HG02885 (cell line): Measurements from ENCODE around the gene TMEM234.

Source experiments
- ATAC-seq: cut with Tn5 transposase; IDR thresholded peaks from one replicate; pipeline ENCODE4 v1.9.1; 2021; ENCODE audit warnings: mild to moderate bottlenecking; ENCODE audit not compliant: unreplicated experiment, poor library complexity

TMEM234 gene

GRCh38 chr1:32180186-32181060 is 41.7 kb downstream of the TMEM234 start:
- ATAC-seq: no peak

DNA sequence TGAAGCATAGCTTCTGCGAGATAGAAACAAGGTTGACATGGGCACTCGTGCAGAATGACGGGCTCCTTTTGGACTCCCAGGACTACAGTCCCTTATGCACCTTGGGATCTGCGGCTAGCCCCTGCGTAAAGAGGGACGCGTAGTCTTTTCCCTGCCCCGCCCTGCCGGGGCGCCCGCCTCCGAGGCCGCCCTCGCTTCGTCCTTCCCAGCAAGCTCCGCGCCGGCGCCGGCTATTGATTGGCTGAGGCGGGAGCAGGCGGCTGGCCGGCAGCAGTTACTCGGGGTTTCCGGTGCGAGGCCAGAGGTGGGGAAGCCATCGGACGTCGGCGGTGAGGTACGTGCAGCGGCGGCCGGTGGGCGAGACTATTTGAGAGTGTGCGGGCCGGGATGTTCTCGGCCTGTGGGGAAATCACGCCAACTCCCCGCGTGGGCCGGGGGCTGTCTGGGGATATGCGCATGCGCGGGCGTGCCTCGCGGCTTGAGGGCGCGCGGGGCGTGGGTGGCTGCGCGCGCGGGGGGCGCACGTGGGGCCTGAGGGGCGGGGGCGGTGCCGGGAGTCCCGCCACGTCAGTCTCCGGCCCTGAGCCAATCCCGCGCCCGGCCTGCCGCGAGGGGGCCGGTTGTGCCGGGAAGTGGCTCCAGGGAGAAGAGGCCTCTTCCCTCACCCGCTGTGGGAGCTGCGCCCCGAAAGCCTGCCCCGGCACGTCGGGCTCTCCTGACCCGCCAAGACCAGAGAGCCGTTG is 42.5 kb downstream of the TMEM234 start, which contains the start of gene TXLNA:
Gene TXLNA (plus strand): TSS at position 233 of the 743 bp plus-strand sequence. CDS start 671 bp downstream, outside the sequence.
- peak; percentile 82 for ATAC-seq

DNA sequence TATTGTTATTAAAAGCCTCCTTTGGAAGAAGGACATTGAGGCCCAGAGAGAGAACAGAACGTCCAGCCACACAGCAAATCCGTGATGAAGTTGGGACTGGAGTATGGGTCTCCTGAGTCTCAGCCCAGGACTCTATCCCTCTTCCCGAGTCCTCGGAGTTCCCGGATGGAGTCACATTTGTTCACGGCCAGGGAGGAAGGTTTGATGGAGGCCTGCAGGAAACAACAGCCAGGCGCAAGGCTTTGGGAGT is 43.0 kb downstream of the TMEM234 start:
- ATAC-seq: no peak

DNA sequence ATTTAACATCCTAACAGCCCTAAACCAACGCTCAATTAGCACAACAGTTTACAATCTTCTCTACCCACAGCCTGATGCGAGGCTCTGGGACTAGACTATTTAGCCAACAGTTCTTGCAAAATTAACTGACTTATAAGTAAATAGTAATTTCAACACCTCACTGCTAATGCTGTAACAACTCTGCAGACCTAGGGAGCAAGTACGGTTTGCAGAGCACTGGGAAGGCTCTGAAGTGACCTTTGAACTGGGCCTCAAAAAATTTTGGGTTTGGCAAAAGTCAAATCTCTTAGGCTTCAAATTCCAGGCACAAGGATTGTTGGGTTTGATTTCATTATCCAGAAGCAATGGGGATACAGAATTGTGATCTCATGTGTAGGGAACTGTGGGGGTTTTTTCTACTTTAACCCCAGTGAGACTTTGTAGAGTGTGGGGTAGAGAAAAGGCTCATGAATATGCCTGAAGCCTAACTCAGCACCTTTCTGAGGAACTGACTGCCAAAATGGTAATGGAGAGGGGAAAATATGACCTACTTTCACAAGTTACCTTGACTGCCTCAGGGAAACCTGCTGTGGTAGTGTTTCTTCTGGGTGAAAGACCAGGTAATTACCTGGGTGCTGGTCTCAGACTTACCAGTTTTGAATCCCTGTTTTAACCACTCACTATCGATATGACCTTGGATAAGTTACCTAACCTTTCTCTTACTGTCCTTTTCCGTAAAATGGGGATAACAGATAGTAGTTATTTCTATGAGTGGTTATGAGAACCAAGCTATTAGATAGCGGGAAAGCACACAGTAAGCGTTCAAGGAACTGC is 43.6 kb downstream of the TMEM234 start:
- ATAC-seq: no peak

- ATAC-seq: no peak
Observed at GRCh38 chr1:32172621-32173245, 49.4 kb downstream of the TMEM234 start.

DNA sequence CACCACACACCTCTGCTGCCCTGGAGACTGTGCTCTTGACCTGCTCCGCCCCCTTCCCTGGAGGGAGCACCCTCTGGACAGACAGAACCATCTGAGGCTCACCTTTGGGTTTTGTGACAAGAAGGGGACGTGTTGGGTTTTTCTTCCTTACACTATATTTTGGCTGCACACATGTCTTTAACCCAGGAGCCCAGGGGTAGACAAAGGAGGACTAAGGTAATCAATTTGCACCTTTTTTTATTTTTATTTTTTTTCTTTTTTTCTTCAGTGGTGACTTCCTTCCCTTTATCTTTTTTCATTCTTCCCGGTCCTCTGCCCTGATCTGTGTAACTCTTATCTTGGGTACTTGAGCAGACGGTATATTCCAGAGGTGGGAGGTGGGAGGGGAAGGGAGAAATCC is 51.2 kb downstream of the TMEM234 start:
- ATAC-seq: no peak
